ENCODE data around the gene RNH1.

DNA sequence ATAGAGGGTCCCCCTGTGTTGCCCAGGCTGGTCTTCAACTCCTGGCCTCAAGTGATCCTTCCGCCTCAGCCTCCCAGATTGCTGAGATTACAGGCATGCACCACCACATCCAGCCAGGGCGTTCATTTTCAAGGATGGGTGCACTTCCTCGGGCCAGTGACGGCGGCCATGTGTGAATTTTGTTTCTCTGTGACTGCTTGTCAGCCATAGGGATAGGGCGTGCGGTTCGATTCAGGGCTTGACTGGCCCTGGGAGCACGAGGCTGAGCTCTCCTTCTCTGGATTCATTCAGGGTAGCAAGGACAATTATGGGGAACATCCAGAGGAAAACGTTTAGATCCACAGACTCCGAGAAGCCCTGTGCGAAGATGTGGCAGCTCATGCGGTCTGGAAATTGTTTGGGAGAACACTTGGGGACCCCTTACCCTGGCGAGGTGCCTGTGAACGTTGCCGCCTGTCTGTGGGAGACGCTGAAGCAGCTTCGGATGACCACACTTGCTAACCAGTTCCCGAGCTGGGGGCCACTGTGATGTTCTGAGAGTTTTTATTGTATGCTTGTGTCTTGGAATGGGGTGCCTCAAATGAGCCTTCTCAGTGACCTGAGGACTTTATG, 54.0 kb downstream of the RNH1 start:
- TF ChIP-seq, protein P1, sequence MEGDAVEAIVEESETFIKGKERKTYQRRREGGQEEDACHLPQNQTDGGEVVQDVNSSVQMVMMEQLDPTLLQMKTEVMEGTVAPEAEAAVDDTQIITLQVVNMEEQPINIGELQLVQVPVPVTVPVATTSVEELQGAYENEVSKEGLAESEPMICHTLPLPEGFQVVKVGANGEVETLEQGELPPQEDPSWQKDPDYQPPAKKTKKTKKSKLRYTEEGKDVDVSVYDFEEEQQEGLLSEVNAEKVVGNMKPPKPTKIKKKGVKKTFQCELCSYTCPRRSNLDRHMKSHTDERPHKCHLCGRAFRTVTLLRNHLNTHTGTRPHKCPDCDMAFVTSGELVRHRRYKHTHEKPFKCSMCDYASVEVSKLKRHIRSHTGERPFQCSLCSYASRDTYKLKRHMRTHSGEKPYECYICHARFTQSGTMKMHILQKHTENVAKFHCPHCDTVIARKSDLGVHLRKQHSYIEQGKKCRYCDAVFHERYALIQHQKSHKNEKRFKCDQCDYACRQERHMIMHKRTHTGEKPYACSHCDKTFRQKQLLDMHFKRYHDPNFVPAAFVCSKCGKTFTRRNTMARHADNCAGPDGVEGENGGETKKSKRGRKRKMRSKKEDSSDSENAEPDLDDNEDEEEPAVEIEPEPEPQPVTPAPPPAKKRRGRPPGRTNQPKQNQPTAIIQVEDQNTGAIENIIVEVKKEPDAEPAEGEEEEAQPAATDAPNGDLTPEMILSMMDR (IDR thresholded peaks at IDR 0.05), result no peak
- no peak for TF ChIP-seq POLR2A (IDR thresholded peaks at IDR 0.05)

All from body of pancreas (tissue), 4 donors.